NK-92 (cell line): ENCODE measurements around the gene CEMP1.

Experiments used
- DNase-seq: peaks from one replicate; lab custom pipeline; 2025; ENCODE audit not compliant: unreplicated experiment; lab: John Stamatoyannopoulos, UW

The CEMP1 gene

GRCh38 chr16:2486645-2487516 lies 44.3 kb downstream of the CEMP1 start:
- DNase-seq: no peak

GRCh38 chr16:2485811-2486507 lies 45.2 kb downstream of the CEMP1 start:
- no peak for DNase-seq

- DNase-seq: no peak
These were observed 46.2 kb downstream of the CEMP1 start for GRCh38 chr16:2484898-2485508.

GRCh38 chr16:2483939-2484897 lies 47.0 kb downstream of the CEMP1 start:
- DNase-seq: no peak

- no peak for DNase-seq
These were observed 48.3 kb downstream of the CEMP1 start for GRCh38 chr16:2482708-2483534.

GRCh38 chr16:2482249-2482648 lies 49.0 kb downstream of the CEMP1 start:
- DNase-seq: no peak

- DNase-seq: no peak
These were observed 49.5 kb downstream of the CEMP1 start for GRCh38 chr16:2481676-2482075.

GRCh38 chr16:2480948-2481347 lies 50.3 kb downstream of the CEMP1 start:
- no peak for DNase-seq
